MM.1S (cell line): ENCODE results near the gene ALPK3.

Experiments used
- DNase-seq: peaks from one replicate; pipeline ENCODE4 v3.0.0-alpha.2; 2015
- H2AFZ ChIP-seq: fragments of 300-600 bp; sonication (generic); 2 replicates; pipeline ENCODE4 v1.6.0; 2016; ENCODE audit warnings: antibody characterized with exemption, low read length
- H3F3A ChIP-seq: fragments of 300-600 bp; sonication (generic); 2 replicates; pipeline ENCODE4 v1.6.1; 2016; ENCODE audit warnings: mild to moderate bottlenecking, antibody characterized with exemption, low read length, moderate library complexity, mixed read lengths; ENCODE audit not compliant: insufficient read depth
- H3K27ac ChIP-seq: fragments of 300-600 bp; sonication (generic); 2 replicates; pipeline ENCODE4 v1.5.1; 2016; ENCODE audit warnings: mild to moderate bottlenecking, low read length
- H3K27me3 ChIP-seq: fragments of 300-600 bp; sonication (generic); replicated peaks from 2 replicates; pipeline ENCODE4 v1.6.0; 2016; ENCODE audit warnings: low read length; ENCODE audit not compliant: insufficient read depth
- H3K36me3 ChIP-seq: fragments of 300-600 bp; sonication (generic); replicated peaks from 2 replicates; pipeline ENCODE4 v1.6.1; 2016; ENCODE audit warnings: mild to moderate bottlenecking, low read length, mixed read lengths; ENCODE audit not compliant: insufficient read depth
- H3K4me1 ChIP-seq: fragments of 300-600 bp; sonication (generic); 2 replicates; pipeline ENCODE4 v1.6.1; 2016; ENCODE audit warnings: low read length, mixed read lengths
- H3K4me2 ChIP-seq: fragments of 300-600 bp; sonication (generic); 2 replicates; pipeline ENCODE4 v1.6.0; 2016; ENCODE audit warnings: low read depth, low read length
- H3K4me3 ChIP-seq: fragments of 300-600 bp; sonication (generic); 2 replicates; pipeline ENCODE4 v1.5.1; 2016; ENCODE audit warnings: low read length, mixed read lengths
- H3K79me2 ChIP-seq: fragments of 300-600 bp; sonication (generic); 2 replicates; pipeline ENCODE4 v1.6.1; 2016; ENCODE audit warnings: mixed run types, low read length, mixed read lengths
- H3K9ac ChIP-seq: fragments of 300-600 bp; sonication (generic); 2 replicates; pipeline ENCODE4 v1.6.1; 2016; ENCODE audit warnings: low read length, mixed read lengths
- H3K9me2 ChIP-seq: fragments of 300-600 bp; sonication (generic); replicated peaks from 2 replicates; pipeline ENCODE4 v1.6.1; 2016; ENCODE audit warnings: mild to moderate bottlenecking, low read length, mixed read lengths; ENCODE audit not compliant: insufficient read depth
- H3K9me3 ChIP-seq: fragments of 300-600 bp; sonication (generic); replicated peaks from 2 replicates; pipeline ENCODE4 v1.6.1; 2016; ENCODE audit warnings: mild to moderate bottlenecking, low read length, mixed read lengths; ENCODE audit not compliant: insufficient read depth
- H4K20me1 ChIP-seq: fragments of 300-600 bp; sonication (generic); 2 replicates; pipeline ENCODE4 v1.6.1; 2016; ENCODE audit warnings: mild to moderate bottlenecking, low read length, moderate library complexity, mixed read lengths; ENCODE audit not compliant: insufficient read depth
- EZH2 ChIP-seq: fragments of 300-600 bp; sonication (generic); optimal IDR thresholded peaks from 2 replicates; pipeline ENCODE3; 2017; ENCODE audit warnings: low read depth, mild to moderate bottlenecking, antibody characterized with exemption, low read length, mixed read lengths
- EZH2phosphoT487 ChIP-seq: fragments of 300-600 bp; sonication (generic); IDR thresholded peaks from 2 replicates; pipeline ENCODE4 v1.6.1; 2018; ENCODE audit warnings: antibody characterized with exemption, low read length
- TF ChIP-seq, protein P1 (sequence below): fragments of 300-600 bp; sonication (generic); IDR thresholded peaks from 2 replicates; pipeline ENCODE4 v1.5.1; 2016; ENCODE audit warnings: antibody characterized with exemption, low read length, mixed read lengths

Gene ALPK3

DNA sequence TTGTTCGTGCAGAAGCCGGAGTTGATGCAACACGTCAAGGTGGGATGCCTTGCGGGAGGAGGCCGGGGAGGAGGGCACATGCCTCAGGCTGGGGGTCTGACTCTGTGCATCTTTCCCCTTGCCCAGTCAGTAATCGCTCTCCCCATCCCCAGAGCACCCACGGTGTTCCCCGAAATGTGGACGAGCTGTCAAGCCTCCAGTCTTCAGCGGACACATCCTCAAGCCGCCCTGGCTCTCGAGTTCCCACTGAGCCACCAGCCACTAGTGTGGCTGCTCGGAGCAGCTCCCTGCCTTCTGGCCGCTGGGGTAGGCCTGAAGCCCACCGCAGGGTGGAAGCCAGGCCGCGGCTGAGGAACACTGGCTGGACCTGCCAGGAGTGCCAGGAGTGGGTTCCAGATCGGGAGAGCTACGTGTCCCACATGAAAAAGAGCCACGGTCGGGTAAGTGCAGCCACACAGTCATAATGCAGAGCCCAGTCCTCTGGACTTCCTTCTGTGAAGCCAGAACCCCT, 18.7 kb upstream of the ALPK3 start:
- H3K36me3 ChIP-seq: no peaks in the 10 kb centered on the region
- no peaks in the 10 kb centered on the region for H3K27me3 ChIP-seq
- H3K9ac ChIP-seq: no peak overlapping the region
- H3K9me2 ChIP-seq: no peaks in the 10 kb centered on the region
- no peak for DNase-seq
- no peaks in the 10 kb centered on the region for H3K4me1 ChIP-seq
- H3K4me2 ChIP-seq: no peak overlapping the region
- TF ChIP-seq, protein P1, sequence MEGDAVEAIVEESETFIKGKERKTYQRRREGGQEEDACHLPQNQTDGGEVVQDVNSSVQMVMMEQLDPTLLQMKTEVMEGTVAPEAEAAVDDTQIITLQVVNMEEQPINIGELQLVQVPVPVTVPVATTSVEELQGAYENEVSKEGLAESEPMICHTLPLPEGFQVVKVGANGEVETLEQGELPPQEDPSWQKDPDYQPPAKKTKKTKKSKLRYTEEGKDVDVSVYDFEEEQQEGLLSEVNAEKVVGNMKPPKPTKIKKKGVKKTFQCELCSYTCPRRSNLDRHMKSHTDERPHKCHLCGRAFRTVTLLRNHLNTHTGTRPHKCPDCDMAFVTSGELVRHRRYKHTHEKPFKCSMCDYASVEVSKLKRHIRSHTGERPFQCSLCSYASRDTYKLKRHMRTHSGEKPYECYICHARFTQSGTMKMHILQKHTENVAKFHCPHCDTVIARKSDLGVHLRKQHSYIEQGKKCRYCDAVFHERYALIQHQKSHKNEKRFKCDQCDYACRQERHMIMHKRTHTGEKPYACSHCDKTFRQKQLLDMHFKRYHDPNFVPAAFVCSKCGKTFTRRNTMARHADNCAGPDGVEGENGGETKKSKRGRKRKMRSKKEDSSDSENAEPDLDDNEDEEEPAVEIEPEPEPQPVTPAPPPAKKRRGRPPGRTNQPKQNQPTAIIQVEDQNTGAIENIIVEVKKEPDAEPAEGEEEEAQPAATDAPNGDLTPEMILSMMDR: no peak
- no peak for TF ChIP-seq EZH2phosphoT487
- TF ChIP-seq EZH2: no peak
- no peaks in the 10 kb centered on the region for H3K9me3 ChIP-seq
- H3K79me2 ChIP-seq: peaks cover 11% of the 10 kb centered on the region; the same call in 1 of the 2 replicates
- H4K20me1 ChIP-seq: no peaks in the 10 kb centered on the region
- no peak overlapping the region for H3K27ac ChIP-seq
- no peak overlapping the region for H2AFZ ChIP-seq
- H3K4me3 ChIP-seq: no peak overlapping the region
- H3F3A ChIP-seq: no peaks in the 10 kb centered on the region

DNA sequence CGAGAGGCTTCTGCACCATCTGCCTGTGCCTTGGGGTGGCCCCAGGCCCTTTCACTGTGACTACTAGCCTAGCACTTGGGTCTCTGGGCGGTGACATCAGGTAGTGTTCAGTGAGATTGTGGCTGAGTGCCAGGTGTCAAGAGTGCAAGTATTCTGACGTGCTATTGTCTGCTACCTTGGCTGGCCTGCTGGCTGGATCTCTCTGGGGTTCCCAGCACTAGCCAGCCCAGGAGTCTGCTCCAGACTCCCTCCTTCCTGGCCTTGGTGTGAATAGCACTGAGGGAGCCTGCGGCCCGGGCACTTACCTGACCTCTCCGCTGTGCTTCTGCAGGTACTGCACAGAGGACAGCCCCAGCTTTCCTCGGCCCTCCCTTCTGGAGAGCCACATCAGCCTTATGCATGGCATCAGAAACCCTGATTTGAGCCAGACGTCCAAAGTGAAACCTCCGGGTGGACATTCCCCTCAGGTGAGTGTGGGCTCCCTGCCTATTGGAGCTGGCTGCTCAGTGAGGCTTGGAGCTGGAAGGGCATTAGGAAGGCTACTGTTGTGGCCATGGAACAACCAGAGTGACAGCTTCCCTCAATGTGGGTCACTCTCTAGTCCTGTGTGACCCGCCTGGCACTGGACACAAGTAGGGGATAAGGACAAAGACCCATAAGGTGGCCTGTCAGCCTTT, 17.5 kb upstream of the ALPK3 start:
- no peaks in the 10 kb centered on the region for H3K4me1 ChIP-seq

DNA sequence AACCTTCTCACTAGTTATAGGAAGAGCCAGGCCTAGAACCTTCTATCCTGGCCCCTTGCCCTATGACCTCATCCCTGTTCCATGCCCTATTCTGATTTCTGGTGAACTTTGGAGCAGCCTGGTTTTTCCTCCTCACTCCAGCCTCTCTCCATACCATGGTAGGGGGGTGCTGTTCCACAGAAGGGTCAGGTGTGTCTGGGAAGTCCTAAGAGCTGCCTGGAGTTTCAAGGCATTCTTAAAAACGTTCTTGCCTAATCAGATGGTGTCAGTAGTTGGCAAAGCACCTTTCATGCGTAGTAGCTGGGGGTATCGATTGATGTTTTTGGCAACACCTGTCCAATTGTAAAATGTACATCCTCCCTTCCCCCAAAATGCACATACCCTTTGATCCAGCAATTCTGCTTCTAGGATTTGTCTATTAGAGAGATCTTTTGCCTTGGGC, 16.8 kb upstream of the ALPK3 start:
- H3K27me3 ChIP-seq: no peaks in the 10 kb centered on the region
- no peak for TF ChIP-seq EZH2
- TF ChIP-seq EZH2phosphoT487: no peak
- TF ChIP-seq, protein P1: no peak
- no peak overlapping the region for H3K9ac ChIP-seq
- no peaks in the 10 kb centered on the region for H3K9me2 ChIP-seq
- no peaks in the 10 kb centered on the region for H4K20me1 ChIP-seq
- H3K9me3 ChIP-seq: no peaks in the 10 kb centered on the region
- H2AFZ ChIP-seq: no peak overlapping the region
- no peak overlapping the region for H3K27ac ChIP-seq
- no peaks in the 10 kb centered on the region for H3K4me1 ChIP-seq
- peaks cover 4% of the 10 kb centered on the region; the same call in 1 of the 2 replicates for H3K79me2 ChIP-seq
- H3F3A ChIP-seq: no peaks in the 10 kb centered on the region
- DNase-seq: no peak
- H3K36me3 ChIP-seq: no peaks in the 10 kb centered on the region
- no peak overlapping the region for H3K4me2 ChIP-seq
- no peak overlapping the region for H3K4me3 ChIP-seq

More for the DNA sequence above, 17.5 kb upstream of the ALPK3 start:
- H4K20me1 ChIP-seq: no peaks in the 10 kb centered on the region
- no peaks in the 10 kb centered on the region for H3K9me3 ChIP-seq
- TF ChIP-seq, protein P1: no peak
- TF ChIP-seq EZH2phosphoT487 (no peak), EZH2 (no peak)
- H3K4me2 ChIP-seq: no peak overlapping the region
- H3K27ac ChIP-seq: no peak overlapping the region
- no peaks in the 10 kb centered on the region for H3K36me3 ChIP-seq
- no peak overlapping the region for H3K4me3 ChIP-seq
- H3F3A ChIP-seq: no peaks in the 10 kb centered on the region
- H3K27me3 ChIP-seq: no peaks in the 10 kb centered on the region
- no peak for DNase-seq
- H3K79me2 ChIP-seq: peaks cover 7% of the 10 kb centered on the region; the same call in 1 of the 2 replicates
- no peaks in the 10 kb centered on the region for H3K9me2 ChIP-seq
- H2AFZ ChIP-seq: no peak overlapping the region
- H3K9ac ChIP-seq: no peak overlapping the region
